ENCODE measurements around the gene ADGRF5.
"Not testable (repeated sequence)": the region's sequence is repeated elsewhere in the genome, so short reads cannot be mapped to it uniquely, and the experiment has no call there.

Gene ADGRF5

GRCh38 chr6:46865221-46865620 is 56.5 kb downstream of the ADGRF5 start:
- Histone ChIP-seq H3K4me1 (no peaks in the 10 kb centered on the region), H3K27me3 (no peaks in the 10 kb centered on the region), H3K9me3 (no peaks in the 10 kb centered on the region), H3K27ac (no peak overlapping the region), H3K36me3 (no peaks in the 10 kb centered on the region), H3K4me3 (no peak overlapping the region), H3K4me2 (no peak overlapping the region), H3K9ac (no peak overlapping the region), H4K20me1 (no peaks in the 10 kb centered on the region)
- no peak for TF ChIP-seq Cebpa-rat (IDR thresholded peaks at IDR 0.05)

- Histone ChIP-seq H3K27ac (no peak overlapping the region), H3K4me2 (no peak overlapping the region), H4K20me1 (no peaks in the 10 kb centered on the region), H3K27me3 (no peaks in the 10 kb centered on the region), H3K4me3 (no peak overlapping the region), H3K36me3 (no peaks in the 10 kb centered on the region), H3K4me1 (no peaks in the 10 kb centered on the region), H3K9me3 (no peaks in the 10 kb centered on the region), H3K9ac (no peak overlapping the region)
- no peak for TF ChIP-seq Cebpa-rat (IDR thresholded peaks at IDR 0.05)
Observed at GRCh38 chr6:46863791-46864190, 57.9 kb downstream of the ADGRF5 start.

- H3K27me3 ChIP-seq = no peaks in the 10 kb centered on the region
- no peak for TF ChIP-seq Cebpa-rat (IDR thresholded peaks at IDR 0.05)
- H3K4me3 ChIP-seq = no peak overlapping the region
- H3K4me2 ChIP-seq = no peak overlapping the region
- no peaks in the 10 kb centered on the region for H3K36me3 ChIP-seq
- H3K9ac ChIP-seq = no peak overlapping the region
- H4K20me1 ChIP-seq = no peaks in the 10 kb centered on the region
- H3K4me1 ChIP-seq = no peaks in the 10 kb centered on the region
- no peaks in the 10 kb centered on the region for H3K9me3 ChIP-seq
- H3K27ac ChIP-seq = no peak overlapping the region
Observed at GRCh38 chr6:46862381-46862780, 59.4 kb downstream of the ADGRF5 start.

GRCh38 chr6:46855966-46856365 is 65.8 kb downstream of the ADGRF5 start:
- H3K4me3 ChIP-seq, H3K9ac ChIP-seq, H3K9me3 ChIP-seq: not testable (repeated sequence)

GRCh38 chr6:46851576-46851975 is 70.2 kb downstream of the ADGRF5 start:
- not testable (repeated sequence) for H4K20me1 ChIP-seq, H3K9me3 ChIP-seq, H3K36me3 ChIP-seq, H3K27me3 ChIP-seq, H3K27ac ChIP-seq, H3K9ac ChIP-seq, H3K4me3 ChIP-seq
- peak overlapping the region; percentile 59 for H3K4me2 ChIP-seq
- H3K4me1 ChIP-seq = peaks cover 28% of the 10 kb centered on the region

More at GRCh38 chr6:46855966-46856365, 65.8 kb downstream of the ADGRF5 start:
- H3K4me2 ChIP-seq, H3K27ac ChIP-seq, H3K27me3 ChIP-seq, H4K20me1 ChIP-seq, H3K36me3 ChIP-seq: not testable (repeated sequence)
- peaks cover 24% of the 10 kb centered on the region for H3K4me1 ChIP-seq

- Histone ChIP-seq H3K4me2 (no peak overlapping the region), H3K9ac (no peak overlapping the region), H3K27ac (no peak overlapping the region), H3K4me1 (peaks cover 28% of the 10 kb centered on the region), H3K9me3 (peaks cover 9% of the 10 kb centered on the region; the same call in 1 of the 2 replicates), H3K27me3 (no peaks in the 10 kb centered on the region), H4K20me1 (no peaks in the 10 kb centered on the region), H3K36me3 (no peaks in the 10 kb centered on the region), H3K4me3 (no peak overlapping the region)
- no peak for TF ChIP-seq Cebpa-rat (IDR thresholded peaks at IDR 0.05)
Observed at GRCh38 chr6:46850792-46851191, 70.9 kb downstream of the ADGRF5 start.

- Histone ChIP-seq H3K4me2 (no peak overlapping the region), H3K27ac (no peak overlapping the region), H3K4me1 (peaks cover 28% of the 10 kb centered on the region), H3K4me3 (no peak overlapping the region), H3K9ac (no peak overlapping the region), H3K9me3 (peaks cover 21% of the 10 kb centered on the region), H3K27me3 (no peaks in the 10 kb centered on the region), H3K36me3 (no peaks in the 10 kb centered on the region), H4K20me1 (no peaks in the 10 kb centered on the region)
- TF ChIP-seq Cebpa-rat (IDR thresholded peaks at IDR 0.05) = no peak
Observed at GRCh38 chr6:46849361-46849690, 72.4 kb downstream of the ADGRF5 start.

GRCh38 chr6:46848684-46849360 is 72.9 kb downstream of the ADGRF5 start:
- H3K4me2 ChIP-seq = no peak overlapping the region
- no peak for TF ChIP-seq Cebpa-rat (IDR thresholded peaks at IDR 0.05)

GRCh38 chr6:46845126-46845525 is 76.6 kb downstream of the ADGRF5 start:
- Histone ChIP-seq H3K9me3 (peaks cover 55% of the 10 kb centered on the region), H4K20me1 (no peaks in the 10 kb centered on the region), H3K4me1 (no peaks in the 10 kb centered on the region), H3K4me3 (no peak overlapping the region), H3K9ac (no peak overlapping the region), H3K4me2 (no peak overlapping the region), H3K27me3 (no peaks in the 10 kb centered on the region), H3K36me3 (no peaks in the 10 kb centered on the region), H3K27ac (no peak overlapping the region)
- no peak for TF ChIP-seq Cebpa-rat (IDR thresholded peaks at IDR 0.05)

More at GRCh38 chr6:46848684-46849360, 72.9 kb downstream of the ADGRF5 start:
- Histone ChIP-seq H3K27me3 (no peaks in the 10 kb centered on the region), H4K20me1 (no peaks in the 10 kb centered on the region), H3K9ac (no peak overlapping the region), H3K27ac (no peak overlapping the region), H3K4me3 (no peak overlapping the region), H3K36me3 (no peaks in the 10 kb centered on the region), H3K4me1 (peaks cover 28% of the 10 kb centered on the region), H3K9me3 (peaks cover 24% of the 10 kb centered on the region)

GRCh38 chr6:46842252-46842846 is 79.4 kb downstream of the ADGRF5 start:
- H3K4me2 ChIP-seq, H3K4me3 ChIP-seq, H3K9ac ChIP-seq, H3K27ac ChIP-seq, H3K36me3 ChIP-seq, H4K20me1 ChIP-seq, H3K4me1 ChIP-seq, H3K27me3 ChIP-seq: not testable (repeated sequence)
- peaks cover 50% of the 10 kb centered on the region for H3K9me3 ChIP-seq

- no peak overlapping the region for H3K27ac ChIP-seq
- H3K4me3 ChIP-seq = no peak overlapping the region
- no peaks in the 10 kb centered on the region for H3K4me1 ChIP-seq
- H3K36me3 ChIP-seq = no peaks in the 10 kb centered on the region
- H3K27me3 ChIP-seq = no peaks in the 10 kb centered on the region
- peaks cover 28% of the 10 kb centered on the region for H3K9me3 ChIP-seq
- no peaks in the 10 kb centered on the region for H4K20me1 ChIP-seq
- no peak for TF ChIP-seq Cebpa-rat (IDR thresholded peaks at IDR 0.05)
- H3K9ac ChIP-seq = no peak overlapping the region
- H3K4me2 ChIP-seq = no peak overlapping the region
Observed at GRCh38 chr6:46838033-46838432, 83.7 kb downstream of the ADGRF5 start.

GRCh38 chr6:46834991-46835390 is 86.7 kb downstream of the ADGRF5 start:
- H3K9me3 ChIP-seq, H3K36me3 ChIP-seq, H3K4me2 ChIP-seq, H3K27ac ChIP-seq, H3K9ac ChIP-seq, H3K4me3 ChIP-seq, H4K20me1 ChIP-seq, H3K27me3 ChIP-seq: not testable (repeated sequence)
- H3K4me1 ChIP-seq = peaks cover 15% of the 10 kb centered on the region

GRCh38 chr6:46834257-46834916 is 87.4 kb downstream of the ADGRF5 start:
- not testable (repeated sequence) for H3K27ac ChIP-seq, H3K4me3 ChIP-seq, H3K4me2 ChIP-seq, H3K9ac ChIP-seq, H3K27me3 ChIP-seq, H3K9me3 ChIP-seq, H4K20me1 ChIP-seq, H3K36me3 ChIP-seq
- H3K4me1 ChIP-seq = peaks cover 15% of the 10 kb centered on the region

All from BLaER1 (cell line).